ENCODE results near the gene RBCK1. TPM values are rescaled to one million over a fixed set of nuclear protein-coding genes. Genes with fewer than 3 reads are reported as not detected.

RBCK1 gene
- total RNA-seq, 1 donor from 2014 or later: 65.2 TPM

- peaks cover 6% of the 10 kb centered on the region for H3K4me1 Mint-ChIP-seq
- H3K9me3 Mint-ChIP-seq: no peaks in the 10 kb centered on the region
- TF ChIP-seq CTCF (conservative IDR thresholded peaks at IDR 0.05): no peak
- DNase-seq (ENCODE audit: low read depth, low spot score): no peak
- peaks cover 17% of the 10 kb centered on the region for H3K36me3 Mint-ChIP-seq (ENCODE audit: low read depth)
- H3K27ac Mint-ChIP-seq (ENCODE audit: unreplicated experiment): no peak overlapping the region
- no peak overlapping the region for H3K4me3 Mint-ChIP-seq
- no peaks in the 10 kb centered on the region for H3K27me3 Mint-ChIP-seq (ENCODE audit: low read depth)
These were observed 30.7 kb downstream of the RBCK1 start for GRCh38 chr20:438571-439469.

- no peak for TF ChIP-seq CTCF (conservative IDR thresholded peaks at IDR 0.05)
- Mint-ChIP-seq H3K27ac (ENCODE audit: unreplicated experiment) (no peak overlapping the region), H3K36me3 (ENCODE audit: low read depth) (peaks cover 17% of the 10 kb centered on the region), H3K4me3 (no peak overlapping the region), H3K27me3 (ENCODE audit: low read depth) (no peaks in the 10 kb centered on the region), H3K9me3 (no peaks in the 10 kb centered on the region), H3K4me1 (peaks cover 10% of the 10 kb centered on the region)
- no peak for DNase-seq (ENCODE audit: low read depth, low spot score)
These were observed 32.0 kb downstream of the RBCK1 start for GRCh38 chr20:440148-440547.

- Mint-ChIP-seq H3K27ac (ENCODE audit: unreplicated experiment) (no peak overlapping the region), H3K4me3 (no peak overlapping the region), H3K36me3 (ENCODE audit: low read depth) (peaks cover 17% of the 10 kb centered on the region), H3K9me3 (no peaks in the 10 kb centered on the region), H3K27me3 (ENCODE audit: low read depth) (no peaks in the 10 kb centered on the region), H3K4me1 (peaks cover 15% of the 10 kb centered on the region)
- no peak for DNase-seq (ENCODE audit: low read depth, low spot score)
- no peak for TF ChIP-seq CTCF (conservative IDR thresholded peaks at IDR 0.05)
These were observed 32.5 kb downstream of the RBCK1 start for GRCh38 chr20:440636-441035.

GRCh38 chr20:443223-443775, 35.2 kb downstream of the RBCK1 start:
- Mint-ChIP-seq H3K9me3 (no peaks in the 10 kb centered on the region), H3K4me1 (peaks cover 16% of the 10 kb centered on the region), H3K27ac (ENCODE audit: unreplicated experiment) (no peak overlapping the region), H3K27me3 (ENCODE audit: low read depth) (no peaks in the 10 kb centered on the region), H3K4me3 (no peak overlapping the region), H3K36me3 (ENCODE audit: low read depth) (peaks cover 13% of the 10 kb centered on the region)
- no peak for TF ChIP-seq CTCF (conservative IDR thresholded peaks at IDR 0.05)
- no peak for DNase-seq (ENCODE audit: low read depth, low spot score)

GRCh38 chr20:444117-444516, 36.0 kb downstream of the RBCK1 start:
- Mint-ChIP-seq H3K4me1 (peaks cover 16% of the 10 kb centered on the region), H3K27me3 (ENCODE audit: low read depth) (no peaks in the 10 kb centered on the region), H3K9me3 (no peaks in the 10 kb centered on the region), H3K36me3 (ENCODE audit: low read depth) (peaks cover 10% of the 10 kb centered on the region), H3K27ac (ENCODE audit: unreplicated experiment) (no peak overlapping the region), H3K4me3 (no peak overlapping the region)
- TF ChIP-seq CTCF (conservative IDR thresholded peaks at IDR 0.05): no peak
- DNase-seq (ENCODE audit: low read depth, low spot score): no peak

Measured in neural crest cell (in vitro differentiated cells).